ENCODE measurements around the gene TM4SF18.

The TM4SF18 gene

GRCh38 chr3:149373235-149374125, 40.0 kb upstream of the TM4SF18 start:
- H3K9ac ChIP-seq (ENCODE audit: low read depth, low read length) = no peak overlapping the region
- no peaks in the 10 kb centered on the region for H3K36me3 ChIP-seq (ENCODE audit: insufficient read depth, low read length)
- no peaks in the 10 kb centered on the region for H3K9me3 ChIP-seq (ENCODE audit: control insufficient read depth, insufficient read depth, low read length)
- H3K4me1 ChIP-seq (ENCODE audit: insufficient read depth, low read length) = peaks cover 16% of the 10 kb centered on the region

GRCh38 chr3:149371723-149372114, 38.3 kb upstream of the TM4SF18 start:
- H3K9me3 ChIP-seq (ENCODE audit: control insufficient read depth, insufficient read depth, low read length) = no peaks in the 10 kb centered on the region
- H3K36me3 ChIP-seq (ENCODE audit: insufficient read depth, low read length) = no peaks in the 10 kb centered on the region
- H3K9ac ChIP-seq (ENCODE audit: low read depth, low read length) = no peak overlapping the region
- H3K4me1 ChIP-seq (ENCODE audit: insufficient read depth, low read length) = peaks cover 21% of the 10 kb centered on the region

DNA sequence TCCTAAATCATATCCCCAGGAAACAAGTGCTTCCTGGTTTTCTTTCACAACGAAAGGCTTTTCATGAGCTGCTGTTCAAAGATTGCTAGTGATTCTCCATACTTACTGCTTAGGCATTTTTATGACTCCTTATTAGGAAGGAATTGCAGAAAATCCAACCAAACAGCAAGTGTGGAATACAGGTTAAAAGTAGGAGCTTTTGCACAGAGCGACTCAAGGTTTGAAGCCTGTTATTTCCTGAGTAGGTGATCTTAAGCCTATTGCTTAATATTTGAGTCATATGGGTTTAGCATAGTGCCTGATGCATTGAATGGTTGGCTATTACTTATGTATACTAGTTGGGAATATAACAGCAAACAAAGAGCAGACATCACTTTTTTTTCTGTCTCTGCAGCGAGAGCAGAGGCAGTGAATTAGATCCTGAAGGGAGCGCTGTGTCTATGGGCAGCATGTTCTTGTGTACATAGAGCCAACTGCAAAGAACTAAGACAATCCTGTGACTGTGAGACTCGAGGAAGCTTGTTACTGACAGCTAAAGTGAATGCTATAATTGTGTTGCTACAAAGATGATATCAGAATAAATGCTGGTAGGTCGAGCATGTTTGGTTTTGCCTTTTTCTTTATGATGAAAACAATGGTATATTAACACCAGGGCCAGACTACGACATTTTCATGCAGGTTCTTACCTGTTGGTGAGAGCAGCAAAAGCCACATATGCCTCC, 37.7 kb upstream of the TM4SF18 start:
- Histone ChIP-seq H3K36me3 (ENCODE audit: insufficient read depth, low read length) (no peaks in the 10 kb centered on the region), H3K9me3 (ENCODE audit: control insufficient read depth, insufficient read depth, low read length) (no peaks in the 10 kb centered on the region), H3K4me1 (ENCODE audit: insufficient read depth, low read length) (peaks cover 21% of the 10 kb centered on the region), H3K9ac (ENCODE audit: low read depth, low read length) (no peak overlapping the region)

DNA sequence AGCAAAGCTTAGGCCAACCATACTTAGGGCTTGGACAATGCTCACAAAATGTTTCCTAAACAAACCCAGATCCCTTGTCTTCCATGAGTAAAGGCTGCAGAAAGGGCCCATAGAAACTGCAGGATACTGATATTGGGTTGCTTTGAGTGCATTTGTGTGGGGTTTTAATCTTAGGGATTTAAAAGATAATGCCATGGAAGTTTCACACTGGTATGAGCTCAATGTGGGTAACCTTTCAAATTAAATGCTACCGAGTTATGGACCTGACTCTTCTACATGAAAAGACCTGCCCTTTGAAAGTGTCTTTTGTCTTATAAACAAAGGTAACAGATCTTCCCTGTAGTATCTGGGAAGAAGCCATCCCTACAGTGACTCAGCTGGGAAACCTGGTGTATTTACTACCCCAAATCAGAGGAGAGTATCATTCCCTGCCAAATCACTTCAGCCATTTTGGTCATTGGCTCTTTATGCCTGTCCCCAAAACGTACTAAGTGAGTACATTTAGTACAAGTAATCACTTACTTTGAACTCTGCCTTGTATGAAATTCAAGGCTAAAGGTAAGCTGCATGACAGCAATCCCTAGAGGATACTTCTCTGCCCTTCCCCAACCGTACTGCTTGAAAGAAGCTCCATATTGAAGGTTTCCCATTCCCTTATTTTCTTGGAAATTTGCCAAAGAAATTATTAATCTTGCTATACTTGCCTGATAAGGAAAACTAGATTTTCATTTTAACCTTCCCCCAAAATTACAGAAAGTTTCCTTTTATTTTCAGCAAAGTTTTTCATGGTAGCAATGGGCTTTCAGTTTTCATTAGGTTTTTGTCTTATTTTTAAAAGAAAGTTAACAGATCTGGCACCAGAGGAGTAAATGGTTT, 36.8 kb upstream of the TM4SF18 start:
- Histone ChIP-seq H3K36me3 (ENCODE audit: insufficient read depth, low read length) (no peaks in the 10 kb centered on the region), H3K9ac (ENCODE audit: low read depth, low read length) (no peak overlapping the region), H3K4me1 (ENCODE audit: insufficient read depth, low read length) (peaks cover 21% of the 10 kb centered on the region), H3K9me3 (ENCODE audit: control insufficient read depth, insufficient read depth, low read length) (no peaks in the 10 kb centered on the region)

DNA sequence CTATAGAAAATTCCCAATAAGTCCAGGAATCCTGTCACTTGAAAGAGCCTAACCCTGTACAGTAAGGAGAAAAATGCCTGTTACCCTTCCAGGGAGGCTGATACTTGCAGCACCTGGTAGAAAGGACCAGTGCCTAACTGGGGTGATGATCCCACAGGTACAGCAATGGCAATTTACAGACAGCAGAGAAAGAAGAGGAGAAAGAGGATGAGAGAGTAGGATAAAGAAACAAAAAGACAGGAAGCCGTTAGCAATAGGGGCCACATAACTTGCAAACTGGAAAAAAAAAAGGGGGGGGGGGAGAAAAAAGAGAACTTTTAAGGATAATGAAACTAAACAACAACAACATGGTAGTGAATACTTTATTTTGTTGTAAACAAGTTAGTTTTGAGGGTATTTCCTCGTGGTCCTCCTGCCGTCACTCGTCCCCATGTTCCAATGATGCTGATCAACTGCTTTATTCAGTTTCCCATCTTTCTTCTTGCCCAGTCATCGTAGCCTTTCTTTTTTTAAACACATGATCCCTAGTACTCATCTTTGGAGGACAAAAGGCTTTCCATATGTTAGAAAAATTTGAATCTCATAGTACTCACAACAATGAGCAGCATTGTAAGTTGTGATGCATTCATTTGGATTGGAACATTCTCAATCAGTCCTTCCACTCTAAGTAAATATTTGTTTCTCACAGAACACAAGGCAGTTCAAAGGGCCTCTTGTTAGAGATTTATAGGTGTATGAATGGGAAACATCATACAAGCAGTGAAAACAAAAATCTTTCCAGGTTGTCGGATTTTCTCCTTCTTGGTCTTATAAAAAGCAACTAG, 35.5 kb upstream of the TM4SF18 start:
- Histone ChIP-seq H3K9me3 (ENCODE audit: control insufficient read depth, insufficient read depth, low read length) (no peaks in the 10 kb centered on the region), H3K9ac (ENCODE audit: low read depth, low read length) (no peak overlapping the region), H3K4me1 (ENCODE audit: insufficient read depth, low read length) (peaks cover 21% of the 10 kb centered on the region), H3K36me3 (ENCODE audit: insufficient read depth, low read length) (no peaks in the 10 kb centered on the region)

- H3K36me3 ChIP-seq (ENCODE audit: insufficient read depth, low read length) = no peaks in the 10 kb centered on the region
- peaks cover 21% of the 10 kb centered on the region for H3K4me1 ChIP-seq (ENCODE audit: insufficient read depth, low read length)
- no peaks in the 10 kb centered on the region for H3K9me3 ChIP-seq (ENCODE audit: control insufficient read depth, insufficient read depth, low read length)
- no peak overlapping the region for H3K9ac ChIP-seq (ENCODE audit: low read depth, low read length)
Measured at GRCh38 chr3:149368201-149368673, 34.8 kb upstream of the TM4SF18 start.

GRCh38 chr3:149366941-149367840, 33.8 kb upstream of the TM4SF18 start:
- Histone ChIP-seq H3K9me3 (ENCODE audit: control insufficient read depth, insufficient read depth, low read length) (no peaks in the 10 kb centered on the region), H3K36me3 (ENCODE audit: insufficient read depth, low read length) (no peaks in the 10 kb centered on the region), H3K9ac (ENCODE audit: low read depth, low read length) (no peak overlapping the region), H3K4me1 (ENCODE audit: insufficient read depth, low read length) (peaks cover 21% of the 10 kb centered on the region)

DNA sequence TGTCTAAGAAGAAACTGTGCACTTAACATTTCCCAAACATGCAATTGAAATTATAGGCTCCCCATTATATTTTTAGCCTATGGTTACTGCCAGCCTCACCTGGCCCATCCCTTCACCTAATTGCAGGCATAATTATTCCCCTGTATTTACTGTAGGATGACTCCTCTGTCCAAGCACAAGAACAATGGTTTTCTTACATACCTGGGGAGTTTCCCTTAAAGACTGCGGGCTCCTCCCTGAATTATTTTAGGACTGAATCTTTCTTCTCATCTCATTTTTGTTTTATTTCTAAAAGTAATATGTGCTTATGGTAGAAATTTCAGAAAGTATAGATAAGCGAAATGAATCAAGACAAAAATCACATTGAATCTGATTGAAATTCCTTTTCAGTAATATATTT, 32.6 kb upstream of the TM4SF18 start:
- Histone ChIP-seq H3K36me3 (ENCODE audit: insufficient read depth, low read length) (no peaks in the 10 kb centered on the region), H3K9me3 (ENCODE audit: control insufficient read depth, insufficient read depth, low read length) (no peaks in the 10 kb centered on the region), H3K4me1 (ENCODE audit: insufficient read depth, low read length) (peaks cover 26% of the 10 kb centered on the region), H3K9ac (ENCODE audit: low read depth, low read length) (no peak overlapping the region)

DNA sequence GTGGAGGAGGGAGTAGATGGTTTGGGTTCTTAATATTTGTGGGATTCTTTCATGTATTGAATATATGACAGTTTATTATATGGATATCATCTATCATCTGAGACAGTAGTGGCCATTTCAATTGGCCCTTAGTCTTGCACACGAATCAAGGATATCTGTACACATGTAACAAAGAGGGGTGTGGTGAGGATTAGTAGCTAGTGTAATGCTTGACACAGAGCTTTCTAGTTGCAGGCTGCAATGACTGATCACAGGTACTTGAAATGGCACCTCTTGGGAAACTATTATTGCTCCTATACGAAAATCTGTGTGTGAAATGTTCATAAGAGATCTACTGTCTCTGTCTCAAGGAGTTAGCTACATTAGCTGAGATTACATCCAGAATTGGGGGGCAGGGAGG, 31.2 kb upstream of the TM4SF18 start:
- H3K9me3 ChIP-seq (ENCODE audit: control insufficient read depth, insufficient read depth, low read length) = no peaks in the 10 kb centered on the region
- H3K4me1 ChIP-seq (ENCODE audit: insufficient read depth, low read length) = peaks cover 17% of the 10 kb centered on the region
- H3K9ac ChIP-seq (ENCODE audit: low read depth, low read length) = no peak overlapping the region
- H3K36me3 ChIP-seq (ENCODE audit: insufficient read depth, low read length) = no peaks in the 10 kb centered on the region

DNA sequence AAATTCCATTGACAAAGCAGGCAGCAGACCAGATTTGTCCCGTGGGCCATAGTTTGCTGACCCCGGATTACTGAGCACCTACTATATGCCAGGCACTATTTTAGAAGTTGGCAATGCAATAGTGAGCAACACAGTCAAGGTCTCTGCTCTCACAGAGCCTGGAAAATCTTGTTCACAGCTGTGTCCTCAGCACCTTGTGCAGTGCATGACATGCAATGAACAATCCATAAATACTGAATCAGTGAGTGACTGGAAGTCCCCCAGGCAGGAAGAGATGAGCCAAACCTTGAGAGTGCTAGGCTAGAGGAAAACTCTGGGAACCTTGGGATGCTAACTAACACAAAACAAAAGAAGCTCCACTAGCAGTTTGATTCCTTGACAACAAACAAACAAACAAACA, 29.6 kb upstream of the TM4SF18 start:
- Histone ChIP-seq H3K4me1 (ENCODE audit: insufficient read depth, low read length) (peaks cover 12% of the 10 kb centered on the region; the same call in 1 of the 2 replicates), H3K9me3 (ENCODE audit: control insufficient read depth, insufficient read depth, low read length) (no peaks in the 10 kb centered on the region), H3K36me3 (ENCODE audit: insufficient read depth, low read length) (no peaks in the 10 kb centered on the region), H3K9ac (ENCODE audit: low read depth, low read length) (no peak overlapping the region)

GRCh38 chr3:149362366-149362765, 28.9 kb upstream of the TM4SF18 start:
- Histone ChIP-seq H3K36me3 (ENCODE audit: insufficient read depth, low read length) (no peaks in the 10 kb centered on the region), H3K9me3 (ENCODE audit: control insufficient read depth, insufficient read depth, low read length) (no peaks in the 10 kb centered on the region), H3K9ac (ENCODE audit: low read depth, low read length) (no peak overlapping the region), H3K4me1 (ENCODE audit: insufficient read depth, low read length) (peaks cover 12% of the 10 kb centered on the region; the same call in 1 of the 2 replicates)

DNA sequence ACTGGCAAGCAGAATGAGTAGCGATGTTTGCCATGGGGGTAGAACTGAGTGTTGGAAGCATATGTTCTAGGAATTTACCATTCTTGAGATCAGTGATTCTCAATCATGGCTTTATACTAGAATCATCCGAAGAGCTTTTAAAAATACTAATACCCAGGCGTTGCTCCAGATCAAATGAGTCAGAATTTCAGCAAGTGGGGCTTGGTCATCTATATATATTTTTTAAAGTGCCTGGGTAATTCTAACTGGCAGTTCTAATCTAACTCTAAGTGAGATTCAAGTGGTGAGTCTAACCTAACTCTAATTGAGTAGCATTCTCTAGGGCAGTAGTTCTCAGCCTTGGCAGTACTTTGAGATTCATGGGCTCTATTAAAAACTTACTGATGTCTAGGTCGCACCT, 23.2 kb upstream of the TM4SF18 start:
- Histone ChIP-seq H3K9me3 (ENCODE audit: control insufficient read depth, insufficient read depth, low read length) (no peaks in the 10 kb centered on the region), H3K4me1 (ENCODE audit: insufficient read depth, low read length) (peaks cover 8% of the 10 kb centered on the region; the same call in 1 of the 2 replicates), H3K9ac (ENCODE audit: low read depth, low read length) (no peak overlapping the region), H3K36me3 (ENCODE audit: insufficient read depth, low read length) (no peaks in the 10 kb centered on the region)
